Uterus (tissue), 4 donors: Measurements from ENCODE around the gene FADS3. TPM values are rescaled to one million over a fixed set of nuclear protein-coding genes. Genes with fewer than 3 reads are reported as not detected.

Experiments used
- DNase-seq, 2 donors: peaks; one replicate each; pipeline ENCODE4 v3.0.0-alpha.2; 2019 to 2020
- H3K27ac ChIP-seq, 2 donors: fragments of 200-600 bp; sonication (generic); 1 replicate in 1 of 2; 2 replicates in 1 of 2; pipeline ENCODE4 v1.5.1; 2016 to 2018
- H3K27me3 ChIP-seq, 2 donors: fragments of 200-600 bp; sonication (generic); one replicate each; pipeline ENCODE4 v1.5.1; 2018 to 2019; ENCODE audit warnings: control low read depth in 1 of 2
- H3K36me3 ChIP-seq, 2 donors: fragments of 200-600 bp; sonication (generic); one replicate each; pipeline ENCODE4 v1.5.1; 2019; ENCODE audit warnings: control low read depth in 1 of 2
- H3K4me1 ChIP-seq, 2 donors: fragments of 200-600 bp; sonication (generic); one replicate each; pipeline ENCODE4 v1.5.1; 2018 to 2019; ENCODE audit warnings: control low read depth in 1 of 2
- H3K4me3 ChIP-seq, 2 donors: fragments of 200-600 bp; sonication (generic); 1 replicate in 1 of 2; 2 replicates in 1 of 2; pipeline ENCODE4 v1.5.1; 2018 to 2019; ENCODE audit warnings: mild to moderate bottlenecking in 1 of 2
- H3K9me3 ChIP-seq, 2 donors: fragments of 200-600 bp; sonication (generic); one replicate each; pipeline ENCODE4 v1.5.1; 2019; ENCODE audit warnings: control low read depth in 1 of 2
- POLR2A ChIP-seq, 2 donors: fragments of 450-650 bp; IDR thresholded peaks; one replicate each; pipeline ENCODE4 v1.6.1; 2016; ENCODE audit warnings: antibody characterized with exemption in 2 of 2, mild to moderate bottlenecking in 1 of 2, moderate library complexity in 1 of 2
- intact Hi-C: fragments of 100-400 bp; cut with DNase I; formaldehyde crosslinking; loops from one replicate; pipeline ENCODE4 v1.15.1; 2023; ENCODE audit warnings: low total_unique reads
- total RNA-seq, 4 donors: library from RNA; depleted of rRNA in 3 of 4; stranded (reverse); fragments of >200 nt in 3 of 4; gene quantifications; one replicate each; pipeline versions ENCODE4 v1.1.0 to v1.2.4, GENCODE V29; 2014 to 2023
- TF ChIP-seq, protein P1 (sequence below), 4 experiments: fragments of 200-600 bp in 2 of 4; fragments of 450-650 bp in 2 of 4; sonication (generic) in 2 of 4; IDR thresholded peaks; one replicate each; pipeline ENCODE4 v1.5.1; 2016 to 2019; ENCODE audit warnings: antibody characterized with exemption in 4 of 4, mild to moderate bottlenecking in 2 of 4, moderate library complexity in 1 of 4
- donor health status: DM: yes; HTN: yes; CAD: no.

The FADS3 gene
- total RNA-seq, 4 donors from 2014 or later = 18.2 to 74.6 (median 32.0) TPM

DNA sequence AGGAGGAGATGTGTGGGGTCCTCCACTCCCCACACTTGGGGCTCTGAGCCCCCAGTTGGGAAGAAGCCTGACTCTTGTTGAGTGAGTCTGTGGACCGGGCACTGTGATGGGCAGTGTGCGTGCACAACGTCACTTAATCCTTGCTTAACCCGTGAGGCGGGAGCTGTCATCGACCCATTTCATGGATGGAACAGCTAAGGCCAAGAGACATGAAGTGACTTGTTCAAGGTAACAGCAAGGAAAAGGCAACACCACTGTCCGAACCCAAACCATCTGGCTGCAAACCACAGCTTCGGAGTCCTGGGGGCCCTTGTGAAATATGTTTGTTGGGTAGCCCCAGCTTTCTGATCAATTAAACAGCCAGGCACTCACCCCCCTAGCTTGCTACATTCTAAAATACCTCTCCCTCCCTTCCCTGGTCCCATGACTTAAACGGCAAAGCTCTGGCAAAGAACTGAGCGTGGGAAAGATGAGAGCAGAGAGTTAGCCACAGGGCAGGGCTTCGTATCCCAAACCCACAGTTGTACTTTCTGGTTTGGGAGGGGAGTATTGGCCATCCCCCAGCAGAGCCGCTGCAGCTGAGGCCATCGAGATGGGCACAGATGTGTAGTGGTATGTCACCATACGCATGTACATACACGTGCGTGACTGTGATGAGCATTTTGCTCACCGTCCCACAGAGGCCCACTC lies 37.0 kb downstream of the FADS3 start:
- Histone ChIP-seq H3K4me3 (no peak overlapping the region), H3K36me3 (no peaks in the 10 kb centered on the region), H3K27ac (no peak overlapping the region), H3K4me1 (no peaks in the 10 kb centered on the region), H3K27me3 (no peaks in the 10 kb centered on the region), H3K9me3 (no peaks in the 10 kb centered on the region)
- TF ChIP-seq, protein P1, sequence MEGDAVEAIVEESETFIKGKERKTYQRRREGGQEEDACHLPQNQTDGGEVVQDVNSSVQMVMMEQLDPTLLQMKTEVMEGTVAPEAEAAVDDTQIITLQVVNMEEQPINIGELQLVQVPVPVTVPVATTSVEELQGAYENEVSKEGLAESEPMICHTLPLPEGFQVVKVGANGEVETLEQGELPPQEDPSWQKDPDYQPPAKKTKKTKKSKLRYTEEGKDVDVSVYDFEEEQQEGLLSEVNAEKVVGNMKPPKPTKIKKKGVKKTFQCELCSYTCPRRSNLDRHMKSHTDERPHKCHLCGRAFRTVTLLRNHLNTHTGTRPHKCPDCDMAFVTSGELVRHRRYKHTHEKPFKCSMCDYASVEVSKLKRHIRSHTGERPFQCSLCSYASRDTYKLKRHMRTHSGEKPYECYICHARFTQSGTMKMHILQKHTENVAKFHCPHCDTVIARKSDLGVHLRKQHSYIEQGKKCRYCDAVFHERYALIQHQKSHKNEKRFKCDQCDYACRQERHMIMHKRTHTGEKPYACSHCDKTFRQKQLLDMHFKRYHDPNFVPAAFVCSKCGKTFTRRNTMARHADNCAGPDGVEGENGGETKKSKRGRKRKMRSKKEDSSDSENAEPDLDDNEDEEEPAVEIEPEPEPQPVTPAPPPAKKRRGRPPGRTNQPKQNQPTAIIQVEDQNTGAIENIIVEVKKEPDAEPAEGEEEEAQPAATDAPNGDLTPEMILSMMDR (IDR thresholded peaks at IDR 0.05) = no peak
- TF ChIP-seq POLR2A (IDR thresholded peaks at IDR 0.05) = no peak
- DNase-seq = no peak
- intact Hi-C loops = no loop called here

DNA sequence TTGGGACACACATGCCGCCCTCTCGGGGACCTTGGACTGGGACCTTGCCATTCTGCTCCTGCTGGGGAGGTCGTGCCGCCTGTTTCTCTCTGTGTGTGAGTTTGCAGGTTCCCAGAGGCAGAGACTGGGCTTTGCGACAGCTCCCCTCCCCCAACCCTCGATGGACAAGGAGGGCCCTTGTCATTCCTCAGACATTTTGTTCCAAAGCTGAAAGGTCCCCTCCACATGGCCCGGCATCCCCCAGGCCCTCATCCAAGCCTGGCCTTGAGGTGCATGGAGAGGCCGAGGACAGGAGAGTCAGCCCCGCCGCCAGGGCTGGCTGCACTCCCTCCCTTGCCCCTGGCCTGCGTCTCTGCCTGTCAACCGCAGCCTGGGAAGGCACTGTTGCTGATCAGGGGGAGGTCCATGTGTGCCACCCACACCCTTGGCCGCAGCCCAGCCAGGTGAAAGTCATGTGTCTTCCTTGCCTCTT lies 37.6 kb downstream of the FADS3 start:
- Histone ChIP-seq H3K4me3 (no peak overlapping the region), H3K9me3 (no peaks in the 10 kb centered on the region), H3K36me3 (no peaks in the 10 kb centered on the region), H3K27me3 (no peaks in the 10 kb centered on the region), H3K27ac (no peak overlapping the region), H3K4me1 (no peaks in the 10 kb centered on the region)
- intact Hi-C loops = no loop called here
- no peak for TF ChIP-seq POLR2A (IDR thresholded peaks at IDR 0.05)
- TF ChIP-seq, protein P1 (IDR thresholded peaks at IDR 0.05) = no peak
- DNase-seq = no peak

DNA sequence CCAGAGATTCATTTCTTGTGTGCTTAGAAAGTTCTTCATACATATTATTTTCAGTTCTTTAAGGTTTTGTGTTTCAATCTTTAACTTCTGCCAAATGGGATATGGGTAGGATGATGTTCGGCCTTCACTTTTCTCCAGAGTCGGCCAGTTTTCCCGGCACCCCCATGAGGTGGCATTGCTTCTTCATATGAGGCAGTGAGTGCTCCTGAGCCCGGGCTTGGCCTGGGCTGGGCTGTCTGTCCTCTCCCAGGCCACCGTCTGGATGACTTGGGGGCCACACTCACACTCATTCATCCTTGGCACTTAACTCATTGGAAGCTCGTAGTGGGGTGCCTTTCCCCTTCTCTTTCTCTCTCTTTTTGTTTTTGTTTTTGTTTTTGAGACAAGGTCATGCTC lies 39.4 kb downstream of the FADS3 start:
- intact Hi-C loops = no loop called here
- TF ChIP-seq, protein P1 (IDR thresholded peaks at IDR 0.05) = no peak
- DNase-seq = no peak
- no peaks in the 10 kb centered on the region for H3K27me3 ChIP-seq
- no peak overlapping the region for H3K27ac ChIP-seq
- H3K4me3 ChIP-seq = no peak overlapping the region
- H3K36me3 ChIP-seq = no peaks in the 10 kb centered on the region
- H3K4me1 ChIP-seq = no peaks in the 10 kb centered on the region
- no peaks in the 10 kb centered on the region for H3K9me3 ChIP-seq

DNA sequence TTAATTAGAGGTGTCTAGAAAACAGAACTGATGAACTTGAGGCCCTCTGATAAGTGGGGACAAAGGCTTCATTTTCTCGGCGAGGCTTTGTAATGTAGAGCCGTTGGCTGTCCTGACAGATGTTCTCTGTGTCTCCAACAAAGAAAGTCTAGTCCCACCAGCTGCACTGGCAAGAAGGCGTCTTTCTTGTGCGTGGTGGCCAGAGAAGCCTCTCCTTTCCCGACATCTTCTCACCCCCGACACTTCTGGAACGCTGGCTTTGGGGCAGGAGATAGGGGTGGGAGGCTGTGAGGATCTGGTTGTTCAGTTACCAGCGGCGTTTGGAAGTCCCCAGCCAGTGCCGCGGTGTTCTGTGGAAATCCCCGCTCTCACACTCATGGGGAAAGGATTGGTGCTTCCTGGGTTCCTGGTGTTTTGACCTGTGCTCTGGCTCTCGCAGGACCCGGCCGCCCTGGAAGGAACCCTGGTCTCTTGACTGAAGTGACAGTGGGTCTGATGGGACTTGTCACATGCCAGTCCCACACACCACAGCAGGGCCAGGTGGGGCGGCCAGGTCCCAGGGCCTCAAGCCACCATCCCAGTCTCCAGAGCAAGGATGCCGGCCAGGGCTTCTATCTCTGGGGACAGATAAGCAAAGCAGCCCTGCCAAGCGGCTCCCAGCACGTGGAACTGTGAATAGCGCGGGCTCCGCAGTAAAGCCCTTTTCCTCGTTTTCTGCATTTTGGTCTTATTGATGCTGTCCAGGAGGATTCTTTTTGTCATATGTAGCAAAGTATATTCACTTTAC lies 40.0 kb downstream of the FADS3 start:
- no peak overlapping the region for H3K27ac ChIP-seq
- intact Hi-C loops = no loop called here
- H3K36me3 ChIP-seq = no peaks in the 10 kb centered on the region
- H3K27me3 ChIP-seq = no peaks in the 10 kb centered on the region
- no peaks in the 10 kb centered on the region for H3K4me1 ChIP-seq
- TF ChIP-seq, protein P1 (IDR thresholded peaks at IDR 0.05) = no peak
- no peak for TF ChIP-seq POLR2A (IDR thresholded peaks at IDR 0.05)
- no peak for DNase-seq
- H3K9me3 ChIP-seq = no peaks in the 10 kb centered on the region
- H3K4me3 ChIP-seq = no peak overlapping the region

DNA sequence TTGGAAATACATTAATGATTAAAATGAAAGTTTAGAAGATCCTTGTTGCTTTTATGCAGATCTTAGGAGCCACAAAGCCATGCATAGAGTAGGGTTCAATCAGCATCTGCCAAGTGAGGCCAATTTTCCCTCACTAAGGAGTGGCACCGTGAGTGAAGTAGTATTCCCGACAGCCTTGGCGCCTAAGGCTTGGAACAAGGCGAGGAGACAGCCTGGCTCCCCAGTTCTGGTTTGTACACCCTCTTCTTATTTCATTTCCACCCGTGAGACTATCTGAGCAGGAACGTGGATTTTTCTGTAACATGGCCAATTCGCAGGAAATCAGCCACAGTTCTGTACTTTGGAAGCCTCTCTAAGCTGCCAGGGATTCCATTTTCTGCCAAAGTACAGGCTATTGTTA lies 40.7 kb downstream of the FADS3 start:
- DNase-seq = no peak
- Histone ChIP-seq H3K4me1 (no peaks in the 10 kb centered on the region), H3K9me3 (no peaks in the 10 kb centered on the region), H3K4me3 (no peak overlapping the region), H3K36me3 (no peaks in the 10 kb centered on the region), H3K27ac (no peak overlapping the region), H3K27me3 (no peaks in the 10 kb centered on the region)
- intact Hi-C loops = no loop called here
- TF ChIP-seq, protein P1 (IDR thresholded peaks at IDR 0.05) = no peak
- no peak for TF ChIP-seq POLR2A (IDR thresholded peaks at IDR 0.05)
